Parathyroid adenoma (tissue), 2 donors: ENCODE data around the gene BACH1.

Experiments
- H2AFZ ChIP-seq: fragments of 300-600 bp; sonication (generic); one replicate; pipeline ENCODE4 v1.7.0; 2017; ENCODE audit warnings: antibody characterized with exemption, mild to moderate bottlenecking
- H3K27ac ChIP-seq: fragments of 300-600 bp; sonication (generic); one replicate; pipeline ENCODE4 v1.7.0; 2017
- H3K27me3 ChIP-seq: fragments of 300-600 bp; sonication (generic); one replicate; pipeline ENCODE4 v1.7.0; 2017; ENCODE audit warnings: low read length; ENCODE audit not compliant: control insufficient read depth, insufficient read depth
- H3K36me3 ChIP-seq: fragments of 300-600 bp; sonication (generic); one replicate; pipeline ENCODE4 v1.7.0; 2017; ENCODE audit warnings: low read length; ENCODE audit not compliant: control insufficient read depth, insufficient read depth
- H3K4me1 ChIP-seq: fragments of 300-600 bp; sonication (generic); one replicate; pipeline ENCODE4 v1.7.0; 2017; ENCODE audit warnings: control low read depth
- H3K4me2 ChIP-seq: fragments of 300-600 bp; sonication (generic); one replicate; pipeline ENCODE4 v1.7.0; 2017; ENCODE audit warnings: low read length
- H3K4me3 ChIP-seq: fragments of 300-600 bp; sonication (generic); one replicate; pipeline ENCODE4 v1.7.0; 2017; ENCODE audit warnings: low read depth, low read length
- H3K79me2 ChIP-seq: fragments of 300-600 bp; sonication (generic); one replicate; pipeline ENCODE4 v1.7.0; 2017; ENCODE audit warnings: control low read depth
- H3K9ac ChIP-seq: fragments of 300-600 bp; sonication (generic); one replicate; pipeline ENCODE4 v1.7.0; 2017; ENCODE audit warnings: mild to moderate bottlenecking
- H3K9me3 ChIP-seq: fragments of 300-600 bp; sonication (generic); one replicate; pipeline ENCODE4 v1.7.0; 2017; ENCODE audit warnings: low read length; ENCODE audit not compliant: control insufficient read depth
- CTCF ChIP-seq: fragments of 300-600 bp; sonication (generic); IDR thresholded peaks from one replicate; pipeline ENCODE4 v1.7.0; 2017; ENCODE audit warnings: antibody characterized with exemption, mild to moderate bottlenecking
- donor health status: primary hyperparathyroidism.

BACH1 gene

DNA sequence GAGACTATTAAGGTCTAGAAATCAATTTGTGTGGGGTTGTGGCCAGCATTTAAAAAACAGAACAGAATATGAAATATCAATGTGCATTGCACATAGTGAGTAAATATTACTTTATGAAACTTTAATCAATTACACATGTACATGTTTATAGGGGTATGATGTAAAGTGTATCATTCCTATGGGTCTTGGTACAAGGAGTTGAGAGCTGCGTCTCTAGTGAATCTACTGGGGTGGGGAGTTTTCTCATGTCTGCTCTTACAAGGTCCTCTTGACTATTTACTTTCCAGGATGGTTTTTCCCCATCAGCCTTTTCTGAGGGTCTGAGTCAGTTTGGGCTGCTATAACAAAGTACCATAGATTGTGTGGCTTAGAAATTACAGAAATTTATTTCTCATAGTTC, 75.8 kb downstream of the BACH1 start:
- no peak for TF ChIP-seq CTCF
- Histone ChIP-seq H3K4me1 (no peaks in the 10 kb centered on the region), H3K36me3 (no peaks in the 10 kb centered on the region), H3K4me2 (no peak overlapping the region), H2AFZ (no peak overlapping the region), H3K9me3 (no peaks in the 10 kb centered on the region), H3K9ac (no peak overlapping the region), H3K27me3 (no peaks in the 10 kb centered on the region), H3K4me3 (no peak overlapping the region), H3K27ac (no peak overlapping the region), H3K79me2 (no peaks in the 10 kb centered on the region)

GRCh38 chr21:29376556-29376955, 77.8 kb downstream of the BACH1 start:
- Histone ChIP-seq H3K9me3 (no peaks in the 10 kb centered on the region), H3K4me2 (no peak overlapping the region), H3K79me2 (no peaks in the 10 kb centered on the region), H3K4me1 (no peaks in the 10 kb centered on the region), H2AFZ (no peak overlapping the region), H3K27me3 (no peaks in the 10 kb centered on the region), H3K27ac (no peak overlapping the region), H3K36me3 (no peaks in the 10 kb centered on the region), H3K9ac (no peak overlapping the region), H3K4me3 (no peak overlapping the region)
- no peak for TF ChIP-seq CTCF

DNA sequence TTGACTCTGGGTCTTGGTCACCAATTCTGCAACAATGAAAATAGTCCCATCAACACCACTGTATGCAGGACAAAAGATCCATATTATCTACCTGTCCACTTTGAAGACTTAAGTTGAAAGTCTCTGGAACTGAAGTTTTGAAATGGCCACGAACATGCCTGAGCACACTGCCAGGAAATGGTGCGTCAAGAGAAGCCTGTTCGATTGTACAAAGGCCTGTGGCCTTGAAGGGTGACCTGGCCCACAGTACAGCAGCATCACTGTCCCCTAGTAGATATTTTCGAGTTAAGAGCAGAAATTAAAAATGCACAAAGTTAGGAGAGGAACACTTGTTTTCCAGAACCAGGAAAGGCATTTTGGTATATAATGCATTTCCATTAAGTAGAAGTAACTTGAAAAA, 78.5 kb downstream of the BACH1 start:
- Histone ChIP-seq H3K36me3 (no peaks in the 10 kb centered on the region), H3K9ac (no peak overlapping the region), H3K4me3 (no peak overlapping the region), H3K79me2 (no peaks in the 10 kb centered on the region), H3K27me3 (no peaks in the 10 kb centered on the region), H3K4me2 (no peak overlapping the region), H3K4me1 (no peaks in the 10 kb centered on the region), H3K9me3 (no peaks in the 10 kb centered on the region), H2AFZ (no peak overlapping the region), H3K27ac (no peak overlapping the region)
- TF ChIP-seq CTCF: no peak

DNA sequence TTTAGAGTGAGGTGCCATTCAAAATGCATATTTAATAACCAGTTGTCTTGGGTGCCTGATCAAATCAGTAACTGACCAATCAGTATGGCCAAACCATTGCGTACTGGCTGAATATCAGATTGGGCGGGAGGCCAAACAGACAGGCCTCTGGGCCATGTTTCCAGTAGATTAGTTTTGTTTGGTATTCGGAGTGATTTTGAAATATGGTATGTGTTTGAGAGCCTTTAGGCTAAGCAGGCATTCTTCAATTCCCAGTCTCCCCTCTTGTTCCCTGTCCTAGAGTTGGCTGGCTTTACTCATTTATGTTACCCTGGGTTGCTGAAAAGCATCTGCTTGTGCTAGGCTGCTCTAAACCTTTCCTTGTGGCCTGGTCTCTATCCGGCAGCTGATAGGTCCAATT, 80.1 kb downstream of the BACH1 start:
- Histone ChIP-seq H3K79me2 (no peaks in the 10 kb centered on the region), H3K36me3 (no peaks in the 10 kb centered on the region), H3K4me1 (no peaks in the 10 kb centered on the region), H3K27ac (no peak overlapping the region), H3K9ac (no peak overlapping the region), H3K9me3 (no peaks in the 10 kb centered on the region), H3K27me3 (no peaks in the 10 kb centered on the region), H3K4me3 (no peak overlapping the region), H2AFZ (no peak overlapping the region), H3K4me2 (no peak overlapping the region)
- TF ChIP-seq CTCF: no peak

DNA sequence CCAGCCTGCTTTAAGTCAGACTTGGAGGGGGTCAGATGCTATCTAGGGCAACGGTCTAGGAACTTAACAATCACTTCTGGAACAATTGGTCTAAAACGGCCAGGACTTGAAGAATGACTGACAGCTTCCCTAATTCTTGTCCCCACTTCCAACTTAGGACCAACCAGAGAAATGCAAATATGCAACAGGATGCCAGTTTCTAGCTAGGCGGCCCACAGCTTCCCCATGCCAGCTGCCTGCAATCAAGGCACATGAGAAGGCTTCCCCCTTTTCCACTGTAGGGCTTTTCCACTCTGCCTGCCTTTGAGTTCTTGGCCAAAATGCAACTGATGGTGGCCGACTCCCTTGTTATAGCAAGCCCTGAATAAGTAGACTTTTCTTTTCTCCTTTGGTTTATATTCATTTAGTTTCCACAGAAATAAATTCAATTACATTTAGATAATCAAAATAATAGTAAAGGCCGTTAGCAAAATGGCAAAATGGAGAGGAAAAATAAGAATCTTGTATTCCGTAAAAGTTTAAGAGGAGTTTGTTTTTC, 80.9 kb downstream of the BACH1 start:
- H3K4me2 ChIP-seq: no peak overlapping the region
- no peak for TF ChIP-seq CTCF
- H3K9ac ChIP-seq: no peak overlapping the region
- H3K79me2 ChIP-seq: no peaks in the 10 kb centered on the region
- no peaks in the 10 kb centered on the region for H3K27me3 ChIP-seq
- no peaks in the 10 kb centered on the region for H3K9me3 ChIP-seq
- no peak overlapping the region for H3K27ac ChIP-seq
- no peaks in the 10 kb centered on the region for H3K36me3 ChIP-seq
- H2AFZ ChIP-seq: no peak overlapping the region
- no peak overlapping the region for H3K4me3 ChIP-seq
- no peaks in the 10 kb centered on the region for H3K4me1 ChIP-seq
